GM19351 (cell line): ENCODE data around the gene SRRM3.
"Not testable (repeated sequence)": the region's sequence is repeated elsewhere in the genome, so short reads cannot be mapped to it uniquely, and the experiment has no call there.

Experiments used
- ATAC-seq: cut with Tn5 transposase; IDR thresholded peaks from one replicate; pipeline ENCODE4 v1.9.1; 2021; ENCODE audit warnings: mild to moderate bottlenecking, moderate library complexity; ENCODE audit not compliant: unreplicated experiment

SRRM3 gene, protein sequence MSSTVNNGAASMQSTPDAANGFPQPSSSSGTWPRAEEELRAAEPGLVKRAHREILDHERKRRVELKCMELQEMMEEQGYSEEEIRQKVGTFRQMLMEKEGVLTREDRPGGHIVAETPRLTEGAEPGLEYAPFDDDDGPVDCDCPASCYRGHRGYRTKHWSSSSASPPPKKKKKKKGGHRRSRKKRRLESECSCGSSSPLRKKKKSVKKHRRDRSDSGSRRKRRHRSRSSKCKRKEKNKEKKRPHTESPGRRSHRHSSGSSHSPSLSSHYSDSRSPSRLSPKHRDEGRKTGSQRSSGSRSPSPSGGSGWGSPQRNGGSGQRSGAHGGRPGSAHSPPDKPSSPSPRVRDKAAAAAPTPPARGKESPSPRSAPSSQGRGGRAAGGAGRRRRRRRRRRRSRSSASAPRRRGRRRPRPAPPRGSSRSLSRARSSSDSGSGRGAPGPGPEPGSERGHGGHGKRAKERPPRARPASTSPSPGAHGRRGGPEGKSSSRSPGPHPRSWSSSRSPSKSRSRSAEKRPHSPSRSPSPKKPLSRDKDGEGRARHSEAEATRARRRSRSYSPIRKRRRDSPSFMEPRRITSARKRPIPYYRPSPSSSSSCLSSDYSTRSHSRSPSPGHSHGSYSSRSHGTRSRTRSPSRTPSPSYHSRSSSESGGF

DNA sequence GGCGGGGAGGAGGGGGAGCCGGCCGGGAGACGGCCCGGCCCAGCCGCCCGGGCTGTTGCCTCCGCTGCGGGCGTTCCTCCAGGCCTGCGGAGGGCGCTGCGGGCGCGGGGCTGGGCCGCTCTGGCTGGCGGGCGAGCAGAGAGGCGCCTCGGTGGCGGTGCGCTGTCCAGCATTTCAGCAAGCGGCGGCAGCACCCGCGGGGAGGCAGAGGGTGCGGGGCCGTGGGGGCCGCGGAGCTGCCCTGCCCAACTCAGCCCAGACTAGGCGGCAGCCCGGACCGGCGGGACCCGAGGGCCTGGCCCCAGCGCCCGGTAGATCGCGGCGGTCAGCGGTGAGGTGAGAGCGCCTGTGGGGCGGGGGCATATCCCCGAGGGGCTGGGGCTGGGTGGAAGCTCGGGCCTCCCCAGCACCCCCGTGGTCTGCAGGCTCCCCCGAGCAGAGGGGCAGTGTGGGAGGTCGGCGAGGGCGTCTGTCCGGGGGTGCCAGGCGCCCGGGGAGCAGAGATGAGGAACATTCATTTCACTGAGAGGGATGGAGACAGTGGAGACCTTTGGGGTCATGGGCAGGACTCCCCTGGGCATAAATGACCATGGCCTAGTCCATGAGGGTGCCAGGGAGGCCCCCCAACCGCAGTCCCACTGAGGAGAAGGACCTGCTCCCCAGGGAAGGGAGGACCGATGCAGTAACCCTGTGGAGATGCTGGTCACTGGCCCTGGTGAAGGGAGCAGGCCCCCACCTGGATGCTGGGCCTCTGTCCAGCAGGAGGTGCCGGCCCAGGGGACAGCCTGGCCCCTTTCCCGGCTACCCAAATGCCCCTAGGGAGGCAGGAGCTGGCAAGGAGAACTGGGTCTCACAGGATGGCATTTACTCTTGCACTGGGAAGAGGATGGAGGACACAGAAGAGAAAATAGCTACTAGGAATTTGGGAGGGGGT is at the start of gene SRRM3:
SRRM3 (plus strand) TSS at position 165 of the 934 bp plus-strand sequence. CDS start 33,171 bp downstream, outside the sequence.
- ATAC-seq: peak; percentile 81

DNA sequence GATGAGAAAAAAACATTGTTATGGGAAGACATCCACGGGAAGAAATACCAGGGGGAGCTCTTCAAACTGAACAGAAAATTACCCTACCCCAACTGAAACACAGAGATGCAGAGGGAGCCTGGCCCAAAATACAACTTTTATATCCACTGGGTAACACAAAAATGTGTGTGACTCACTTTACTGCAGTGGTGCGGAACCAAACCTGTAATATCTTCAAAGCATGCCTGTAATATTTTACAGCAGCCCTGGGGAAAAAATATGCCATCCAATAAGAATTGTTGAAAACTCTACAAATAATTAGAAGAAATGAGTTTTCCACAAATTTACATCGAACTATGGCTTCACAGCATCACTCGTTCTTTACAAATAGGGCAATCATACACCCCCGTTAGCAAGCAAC is 49.8 kb upstream of the SRRM3 start:
- no peak for ATAC-seq

DNA sequence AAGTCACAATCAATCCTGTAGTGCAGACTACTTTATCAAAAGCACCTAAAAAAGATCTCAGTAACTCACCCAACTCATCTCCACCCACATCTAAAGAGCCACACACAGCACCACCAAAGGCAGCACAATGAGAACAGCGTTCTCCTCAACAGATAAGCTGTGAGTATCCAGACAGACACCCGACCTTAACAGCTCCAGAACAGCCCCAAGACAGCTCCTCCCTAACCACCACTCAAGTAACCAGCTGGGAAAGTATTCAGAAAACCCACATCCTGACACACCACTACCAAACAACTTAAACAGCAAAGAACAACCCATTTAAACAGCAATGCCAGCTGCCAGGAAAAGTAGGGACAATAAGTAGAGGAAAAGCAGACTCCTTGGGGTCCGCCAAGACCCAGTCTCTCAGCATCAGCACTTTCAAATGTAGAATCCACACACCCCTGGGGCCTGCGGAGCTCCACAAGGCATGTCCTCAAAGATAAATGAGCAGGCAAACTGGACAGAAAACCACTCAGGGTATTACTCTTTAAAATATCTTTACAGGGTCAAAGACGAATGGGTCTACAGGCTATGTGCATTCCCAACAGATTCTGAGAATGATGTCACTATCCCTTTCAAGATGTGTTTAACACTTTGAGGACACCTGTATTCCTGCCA is 48.0 kb upstream of the SRRM3 start:
- ATAC-seq: not testable (repeated sequence)

DNA sequence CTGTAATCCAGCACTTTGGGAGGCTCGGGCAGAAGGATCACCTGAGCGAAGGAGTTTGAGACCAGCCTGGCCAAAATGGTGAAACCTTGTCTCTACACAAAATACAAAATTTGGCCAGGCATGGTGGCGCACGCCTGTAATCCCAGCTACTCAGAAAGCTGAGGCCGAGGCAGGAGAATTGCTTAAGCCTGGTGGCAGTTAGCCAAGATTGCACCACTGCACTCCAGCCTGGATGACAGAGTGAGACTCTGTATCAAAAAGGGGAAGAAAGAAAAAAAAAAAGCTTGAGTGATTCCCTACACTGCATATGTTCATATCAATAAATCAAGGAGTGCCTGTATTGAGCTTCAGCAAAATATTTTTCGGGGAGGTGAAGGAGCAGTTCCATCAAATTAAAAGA is 45.8 kb upstream of the SRRM3 start:
- no peak for ATAC-seq

DNA sequence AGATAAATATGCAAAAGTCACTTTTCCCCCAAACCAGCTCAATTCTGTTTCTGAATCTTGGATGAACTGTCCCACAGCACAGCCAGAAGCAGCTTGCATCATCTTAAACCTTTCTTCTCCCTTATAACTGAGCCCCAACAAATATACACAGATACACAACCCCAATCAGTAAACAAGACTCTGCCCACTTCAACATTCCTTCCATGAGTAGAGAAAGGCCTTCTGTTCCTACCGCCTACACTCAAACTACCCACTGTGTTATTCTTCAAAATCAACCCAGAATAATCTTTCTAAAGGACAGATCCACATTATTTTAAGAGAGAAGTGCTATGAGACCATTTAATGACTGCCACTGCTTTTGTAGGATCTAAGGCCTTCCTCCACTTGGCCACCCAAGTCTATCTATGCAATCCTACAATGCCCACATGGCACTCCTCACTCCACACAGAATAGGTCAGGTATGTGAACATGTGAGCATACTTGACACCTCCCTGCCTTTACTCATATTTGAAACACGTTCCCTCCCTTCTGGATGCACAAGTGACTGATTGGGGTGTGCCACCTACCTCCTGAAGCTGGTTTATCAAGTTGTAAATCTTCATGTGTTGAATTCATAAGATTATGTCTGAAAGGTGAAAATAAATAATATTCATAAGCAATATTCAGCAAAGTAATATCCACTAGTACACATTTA is 44.6 kb upstream of the SRRM3 start:
- ATAC-seq: not testable (repeated sequence)

DNA sequence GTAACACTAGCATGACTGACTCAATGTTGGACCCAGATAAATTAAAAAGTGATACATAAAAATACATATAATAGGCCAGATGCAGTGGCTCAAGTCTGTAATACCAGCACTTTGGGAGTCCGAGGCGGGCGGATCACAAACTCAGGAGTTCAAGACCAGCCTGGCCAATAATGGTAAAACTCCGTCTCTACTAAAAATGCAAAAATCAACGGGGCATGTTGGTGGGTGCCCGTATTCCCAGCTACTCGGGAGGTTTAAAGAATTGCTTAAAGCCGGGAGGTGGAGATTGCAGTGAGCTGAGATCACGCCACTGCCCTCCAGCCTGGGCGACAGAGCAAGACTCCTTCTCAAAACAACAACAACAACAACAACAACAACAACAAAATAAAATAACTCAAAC is 43.3 kb upstream of the SRRM3 start:
- ATAC-seq: not testable (repeated sequence)

DNA sequence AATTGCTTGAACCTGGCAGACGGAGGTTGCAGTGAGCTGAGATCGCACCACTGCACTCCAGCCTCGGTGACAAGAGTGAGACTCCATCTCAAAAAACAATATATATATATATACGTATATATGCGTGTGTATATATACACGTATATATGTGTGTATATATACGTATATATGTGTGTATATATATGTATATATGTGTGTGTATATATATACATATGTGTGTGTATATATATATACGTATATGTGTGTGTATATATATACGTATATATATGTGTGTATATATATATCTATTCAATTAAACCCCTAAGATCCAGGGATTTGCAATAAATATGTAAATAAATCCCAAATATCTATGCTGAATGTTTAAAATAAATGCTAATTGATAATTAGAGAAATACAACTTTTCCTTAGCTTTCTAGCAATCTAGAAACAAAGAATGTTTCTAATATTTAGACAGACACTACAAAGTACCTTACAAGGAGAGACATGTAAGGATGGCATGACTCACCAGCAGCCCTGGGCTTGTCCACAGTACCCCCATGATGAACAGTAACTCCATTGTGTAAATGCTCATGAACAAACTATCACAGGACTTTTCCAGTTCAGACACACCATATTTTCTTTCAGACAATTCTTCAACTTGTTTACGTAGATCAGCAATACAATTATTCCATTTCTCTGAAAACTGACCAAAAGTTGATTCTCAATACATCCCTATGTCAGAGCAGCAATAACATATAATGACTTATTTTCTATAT is 39.1 kb upstream of the SRRM3 start:
- not testable (repeated sequence) for ATAC-seq

DNA sequence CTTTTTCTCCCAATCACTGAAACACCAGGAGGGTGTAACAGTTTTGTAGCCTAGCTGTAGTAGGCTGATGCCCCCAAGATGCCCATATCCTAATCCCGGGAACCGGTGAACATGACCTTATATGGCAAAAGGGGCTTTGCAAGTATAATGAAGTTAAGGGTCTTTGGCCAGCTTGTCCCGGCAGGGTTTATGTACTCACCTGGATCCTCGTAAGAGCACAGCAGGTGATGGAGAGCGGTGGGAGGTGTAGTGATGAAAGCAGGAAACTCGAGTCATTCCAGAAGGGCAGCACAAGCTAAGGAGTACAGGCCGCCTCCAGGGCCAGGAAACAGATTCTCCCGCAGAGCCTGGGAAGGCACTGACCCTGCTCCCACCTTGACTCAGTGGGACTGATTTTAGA is 37.9 kb upstream of the SRRM3 start:
- not testable (repeated sequence) for ATAC-seq

DNA sequence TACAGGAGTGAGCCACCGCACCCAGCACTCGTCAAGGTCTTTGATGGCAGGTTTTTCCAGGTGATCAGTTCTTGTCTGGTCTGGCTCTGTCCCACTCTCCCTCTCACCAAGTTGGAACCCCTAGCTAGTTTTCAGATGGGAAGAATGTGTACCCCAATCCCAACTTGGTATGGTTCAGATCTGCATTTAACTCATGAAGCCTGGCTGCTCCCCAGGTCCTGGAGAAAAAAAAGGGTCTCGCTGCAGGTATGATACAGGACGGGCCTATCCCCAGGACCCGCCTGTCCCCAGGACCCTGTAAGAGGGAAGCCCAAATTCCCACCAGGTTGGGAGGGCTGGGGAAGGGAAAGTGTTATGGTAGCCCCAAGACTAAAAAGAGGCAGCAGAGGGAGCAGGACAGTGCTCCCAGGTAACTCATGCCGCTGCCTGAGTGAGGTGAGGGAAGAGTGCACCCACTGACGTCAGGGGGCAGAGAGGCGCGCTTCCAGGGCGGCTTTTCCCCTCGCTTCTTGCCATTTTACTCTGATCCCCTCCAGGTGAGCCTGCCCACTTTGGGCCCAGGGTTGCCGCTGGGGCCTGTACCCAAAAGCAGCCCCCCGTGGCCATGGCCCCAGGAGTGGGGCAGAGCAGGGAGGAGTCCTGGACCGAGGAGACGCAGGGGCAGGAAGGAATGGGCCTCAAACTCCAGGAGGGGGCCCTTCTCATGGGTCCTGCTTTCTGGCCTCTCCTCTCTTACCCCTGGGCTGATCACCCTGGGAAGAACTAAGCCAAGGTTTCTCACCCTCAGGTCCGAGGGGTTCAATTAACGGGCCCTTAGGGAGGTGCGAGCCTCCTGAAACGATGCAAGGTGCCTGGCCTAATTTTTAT is 36.4 kb upstream of the SRRM3 start:
- ATAC-seq: no peak

DNA sequence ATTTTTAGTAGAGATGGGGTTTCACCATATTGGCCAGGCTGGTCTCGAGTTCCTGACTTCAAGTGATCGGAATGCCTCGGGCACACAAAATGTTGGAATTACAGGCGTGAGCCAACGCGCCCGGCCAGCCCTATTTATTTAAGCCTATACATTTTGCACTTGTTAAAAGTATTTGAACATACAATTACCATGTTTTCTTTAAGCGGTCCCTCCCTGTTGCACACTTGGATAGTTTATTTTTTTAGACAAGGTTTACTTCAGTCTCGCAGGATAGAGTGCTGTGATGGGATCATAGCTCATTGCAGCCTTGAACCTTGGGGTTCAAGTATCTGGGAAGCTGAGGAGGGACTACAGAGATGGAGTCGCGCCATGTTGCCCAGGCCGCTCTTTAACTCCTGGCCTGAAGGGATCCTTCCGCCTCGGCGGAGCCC is 35.7 kb upstream of the SRRM3 start:
- no peak for ATAC-seq

DNA sequence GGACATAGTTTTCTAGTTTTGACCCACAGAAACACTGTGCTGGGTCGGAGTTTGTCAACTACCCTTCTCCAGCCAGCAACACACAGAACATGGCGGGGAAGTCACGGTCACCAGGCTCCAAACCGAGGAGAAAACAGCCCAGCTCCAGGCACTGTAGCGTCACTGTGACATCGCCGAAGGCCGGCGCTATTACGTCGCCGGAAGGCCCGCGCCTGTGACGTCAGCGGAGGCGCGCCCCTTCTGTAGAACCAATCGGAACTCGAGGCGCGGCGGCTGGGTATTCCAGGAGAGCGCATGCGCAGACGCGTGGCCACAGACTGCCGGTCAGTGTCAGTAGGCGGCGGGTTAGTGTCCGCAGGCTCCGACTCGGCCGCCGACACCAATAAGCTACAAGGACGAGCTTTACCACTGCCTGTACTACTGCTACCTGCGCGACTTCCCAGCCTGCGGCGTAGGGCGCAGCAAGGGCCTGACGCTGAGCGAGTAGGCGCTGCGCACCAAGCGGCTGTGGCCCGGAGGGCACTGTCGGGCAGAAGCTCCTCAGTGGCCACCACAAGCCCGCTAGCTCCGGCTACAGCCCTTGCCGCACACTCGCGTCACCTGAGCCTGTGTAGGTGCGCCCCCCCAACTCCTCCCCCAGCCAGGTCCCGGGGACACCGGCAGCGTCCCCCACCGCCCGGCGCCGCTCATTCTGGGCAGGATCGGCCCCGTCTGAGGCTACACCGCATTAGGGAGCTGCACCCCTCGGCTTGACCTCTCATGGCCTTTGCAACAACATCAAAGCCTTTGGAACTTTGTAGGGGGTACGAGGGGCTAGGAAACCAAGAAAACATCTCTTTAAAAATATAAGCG is 35.1 kb upstream of the SRRM3 start:
- ATAC-seq: peak; percentile 91

DNA sequence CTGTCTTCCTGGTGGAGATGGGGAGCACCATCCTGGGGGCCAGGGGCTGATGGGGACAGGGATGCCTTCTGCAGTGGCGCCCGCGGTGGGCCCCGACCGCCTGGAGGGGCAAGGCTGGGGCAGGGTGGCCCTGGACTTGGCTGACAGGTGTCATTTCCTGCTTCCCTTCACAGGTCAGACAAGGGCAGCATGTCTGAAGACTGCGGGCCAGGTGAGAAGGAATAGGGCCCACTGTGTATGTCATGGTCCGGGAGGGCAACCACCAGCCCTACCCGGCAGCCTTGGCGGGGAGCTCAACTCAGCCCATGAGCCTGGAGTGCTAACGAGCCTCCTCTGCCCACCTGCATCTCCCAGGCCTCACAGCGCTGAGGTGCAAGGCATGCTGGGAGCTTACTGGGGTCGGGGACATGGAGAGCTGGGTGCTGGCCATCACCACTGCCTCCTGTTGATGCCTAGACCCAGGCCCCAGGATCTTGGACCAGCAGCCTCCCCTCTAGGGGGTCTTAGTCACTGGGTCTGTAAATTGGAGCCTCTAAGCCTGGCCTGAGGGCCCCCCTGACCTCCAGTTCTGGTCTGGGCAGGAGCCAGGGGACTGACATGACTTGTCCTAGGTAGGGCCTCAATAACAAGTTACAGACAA is 28.0 kb upstream of the SRRM3 start:
- ATAC-seq: no peak

DNA sequence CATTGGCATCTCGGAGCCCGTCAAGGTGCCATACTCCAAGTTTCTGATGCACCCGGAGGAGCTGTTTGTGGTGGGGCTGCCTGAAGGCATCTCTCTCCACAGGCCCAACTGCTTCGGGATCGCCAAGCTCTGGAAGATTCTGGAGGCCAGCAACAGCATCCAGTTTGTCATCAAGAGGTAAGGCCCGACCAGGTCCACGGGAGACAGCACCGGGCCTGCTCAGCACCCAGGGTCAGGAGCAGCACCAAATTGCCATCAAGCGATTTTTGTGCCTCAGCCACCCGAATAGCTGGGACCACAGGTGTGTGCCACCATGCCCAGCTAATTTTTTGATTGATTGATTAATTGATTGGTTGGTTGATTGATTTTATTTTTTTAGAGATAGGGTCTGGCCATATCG is 24.7 kb upstream of the SRRM3 start:
- not testable (repeated sequence) for ATAC-seq

DNA sequence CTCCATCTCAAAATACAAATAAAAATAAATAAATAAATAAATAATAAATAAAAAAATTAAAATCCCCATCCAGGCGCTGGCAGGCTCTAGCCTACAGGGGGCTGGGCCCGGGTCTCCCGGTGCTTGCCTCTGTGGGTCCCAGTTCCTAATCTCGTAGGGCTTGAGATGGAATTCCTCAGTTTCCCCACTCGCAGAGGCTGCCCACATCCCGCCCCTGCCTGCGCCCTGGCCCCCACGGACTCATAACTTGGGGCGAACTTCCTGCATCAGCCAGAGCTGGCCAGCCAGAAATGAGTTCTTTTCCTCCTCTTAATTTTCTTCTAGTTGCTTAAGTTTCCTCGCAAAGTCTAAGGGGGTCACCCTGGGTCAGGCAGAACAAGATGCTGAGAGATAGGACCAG is 22.0 kb upstream of the SRRM3 start:
- no peak for ATAC-seq

DNA sequence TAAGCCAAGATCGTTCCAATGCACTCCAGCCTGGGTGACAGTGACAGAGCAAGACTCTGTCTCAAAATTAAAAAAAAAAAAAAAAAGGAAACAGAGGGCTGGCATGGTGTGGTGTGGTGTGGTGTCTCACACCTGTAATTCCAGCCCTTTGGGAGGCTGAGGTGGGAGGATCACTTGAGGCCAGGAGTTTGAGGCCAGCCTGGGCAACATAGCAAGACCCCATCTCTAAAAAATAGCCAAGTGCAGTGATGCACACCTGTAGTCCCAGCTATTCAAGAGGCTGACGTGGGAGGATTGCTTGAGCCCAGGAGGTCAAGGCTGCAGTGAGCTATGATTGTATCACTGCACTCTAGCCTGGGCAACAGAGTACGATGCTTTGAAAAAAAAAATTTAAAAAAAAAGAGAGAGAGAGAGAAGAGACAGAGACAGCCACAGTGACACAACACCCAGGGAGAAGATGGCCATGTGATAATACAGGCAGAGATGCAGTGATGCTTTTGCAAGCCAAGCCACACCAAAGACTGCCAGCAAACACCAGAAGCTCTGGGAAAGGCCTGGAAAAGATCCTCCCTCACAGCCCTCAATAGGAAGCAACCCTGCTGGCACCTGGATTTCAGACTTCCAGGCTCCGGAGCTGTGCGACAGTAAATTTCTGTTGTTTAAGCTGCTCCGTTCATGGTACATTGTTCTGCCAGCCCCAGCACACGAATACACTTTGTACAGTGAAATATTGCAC is 19.3 kb upstream of the SRRM3 start:
- ATAC-seq: no peak

DNA sequence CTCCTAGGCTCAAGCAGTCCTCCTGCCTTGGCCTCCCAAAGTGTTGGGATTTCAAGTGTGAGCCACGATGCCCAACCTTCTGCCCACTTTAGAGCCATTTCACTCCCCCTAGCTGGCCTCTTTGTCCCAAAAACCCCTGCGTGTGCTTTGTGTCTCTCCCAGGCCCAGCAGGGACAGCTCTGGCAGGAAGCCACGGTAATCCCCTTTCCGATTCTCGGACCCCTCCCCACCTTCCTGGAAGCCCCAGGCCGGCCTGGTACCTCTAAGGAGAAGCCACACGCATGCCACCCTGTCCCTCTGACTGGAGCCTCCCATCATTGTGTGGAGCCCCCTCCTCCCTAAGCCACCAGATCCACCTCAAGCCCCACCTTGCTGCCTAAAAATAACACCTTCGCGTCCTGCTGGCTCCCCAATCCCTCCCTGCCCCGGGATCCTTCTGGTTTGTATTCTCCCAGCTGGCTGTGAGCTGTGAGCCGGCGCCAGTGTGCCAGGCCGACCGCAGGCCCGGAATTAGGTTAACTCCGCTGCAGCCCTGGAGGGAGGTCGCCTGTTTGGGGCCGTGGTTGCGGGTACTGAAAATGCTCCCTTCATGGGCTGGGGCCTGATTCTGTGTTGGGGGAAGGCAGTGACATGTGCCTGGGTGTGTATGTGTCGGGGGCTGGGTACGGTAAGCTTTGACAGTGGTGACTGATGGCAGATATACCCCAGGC is 16.4 kb upstream of the SRRM3 start:
- ATAC-seq: no peak
